Endothelial cell of umbilical vein (primary cell): ENCODE results near the gene HDAC3. TPM values are rescaled to one million over a fixed set of nuclear protein-coding genes. Genes with fewer than 3 reads are reported as not detected.

ENCODE experiments used
- BruUV-seq: library from RNA; stranded (reverse); fragments of 400-500 nt; replicated peaks from 2 replicates; lab custom pipeline; 2021; lab: Mats Ljungman, UMichigan
- CTCF ChIA-PET: fragments of 300-600, 350-600 bp; sonication (Branson Sonifier 250); formaldehyde crosslinking; loops from one replicate; lab custom pipeline; 2021; ENCODE audit warnings: antibody characterized with exemption, inconsistent platforms; lab: Charles Lee
- POLR2A ChIA-PET: fragments of 300-600, 350-600 bp; sonication (Branson Sonifier 250); formaldehyde crosslinking; loops from one replicate; lab custom pipeline; 2021; ENCODE audit warnings: antibody characterized with exemption, inconsistent platforms; lab: Charles Lee
- DNase-seq: peaks from one replicate; pipeline ENCODE4 v3.0.0-alpha.2; 2011; ENCODE audit warnings: low read depth, low spot score
- FAIRE-seq: peaks from 2 replicates; lab custom pipeline; 2011; peaks lifted over from hg19 to GRCh38; lab: Jason Lieb, UNC
- H2AFZ ChIP-seq: 2 replicates; pipeline ENCODE4 v1.6.0; 2012; ENCODE audit warnings: low read depth, low read length, control low read depth, inconsistent platforms
- H3K27ac ChIP-seq: 2 replicates; pipeline ENCODE4 v1.5.1; 2011; ENCODE audit warnings: low read depth, mild to moderate bottlenecking, control low read depth, low read length, moderate library complexity; ENCODE audit not compliant: insufficient read depth
- H3K27me3 ChIP-seq, 2 experiments: 2 replicates each; pipeline versions ENCODE4 v1.6.0 to v1.6.1; 2011; ENCODE audit warnings: low read length in 2 of 2, mixed read lengths in 1 of 2; ENCODE audit not compliant: control insufficient read depth in 2 of 2, insufficient read depth in 2 of 2
- H3K36me3 ChIP-seq, 2 experiments: 2 replicates in 1 of 2; 3 replicates in 1 of 2; pipeline ENCODE4 v1.5.1; 2011; ENCODE audit warnings: low read length in 2 of 2, mild to moderate bottlenecking in 1 of 2, moderate library complexity in 1 of 2; ENCODE audit not compliant: control insufficient read depth in 2 of 2, insufficient read depth in 2 of 2; ENCODE audit errors: extremely low read depth in 1 of 2
- H3K4me1 ChIP-seq: 3 replicates; pipeline ENCODE4 v1.5.1; 2011; ENCODE audit warnings: mild to moderate bottlenecking, low read length; ENCODE audit not compliant: control insufficient read depth, insufficient read depth; ENCODE audit errors: extremely low read depth
- H3K4me2 ChIP-seq: 2 replicates; pipeline ENCODE4 v1.6.1; 2011; ENCODE audit warnings: low read length, control low read depth, mixed read lengths; ENCODE audit not compliant: insufficient read depth
- H3K4me3 ChIP-seq, 3 experiments: fragments of 200-600 bp in 1 of 3; sonication (generic), shearing (Covaris generic) in 1 of 3; replicated peaks in 1 of 3; 2 replicates each; pipeline ENCODE4 v1.5.1; 2011 to 2016; ENCODE audit warnings: control low read depth in 3 of 3, low read length in 3 of 3, mild to moderate bottlenecking in 2 of 3, inconsistent platforms in 1 of 3, low read depth in 1 of 3, moderate library complexity in 1 of 3; ENCODE audit not compliant: insufficient read depth in 1 of 3
- H3K79me2 ChIP-seq: 2 replicates; pipeline ENCODE4 v1.6.0; 2012; ENCODE audit warnings: low read length, inconsistent platforms; ENCODE audit not compliant: control insufficient read depth, insufficient read depth
- H3K9ac ChIP-seq: replicated peaks from 2 replicates; pipeline ENCODE3; 2011; ENCODE audit warnings: low read length, control low read depth; ENCODE audit not compliant: insufficient read depth; ENCODE audit errors: extremely low read depth
- H3K9me1 ChIP-seq: replicated peaks from 3 replicates; pipeline ENCODE4 v1.6.0; 2011; ENCODE audit warnings: mild to moderate bottlenecking, low read length; ENCODE audit not compliant: control insufficient read depth, insufficient read depth; ENCODE audit errors: extremely low read depth
- H3K9me3 ChIP-seq: replicated peaks from 2 replicates; pipeline ENCODE4 v1.5.1; 2012; ENCODE audit warnings: low read length, inconsistent platforms; ENCODE audit not compliant: control insufficient read depth, insufficient read depth
- H4K20me1 ChIP-seq: replicated peaks from 2 replicates; pipeline ENCODE3; 2011; ENCODE audit warnings: mild to moderate bottlenecking, low read length; ENCODE audit not compliant: control insufficient read depth, insufficient read depth; ENCODE audit errors: extremely low read depth
- CTCF ChIP-seq, 2 donors: IDR thresholded peaks; 1 replicate in 1 of 2; 2 replicates in 1 of 2; pipeline ENCODE4 v1.5.1; 2011; ENCODE audit warnings: low read length in 2 of 2, mild to moderate bottlenecking in 2 of 2, moderate library complexity in 2 of 2, control low read depth in 1 of 2, inconsistent platforms in 1 of 2, low read depth in 1 of 2; ENCODE audit not compliant: insufficient read depth in 1 of 2; ENCODE audit errors: extremely low read depth in 1 of 2
- EZH2 ChIP-seq: IDR thresholded peaks from 2 replicates; pipeline ENCODE4 v1.6.1; 2012; ENCODE audit warnings: borderline replicate concordance, low read depth, mild to moderate bottlenecking, moderate library complexity, low read length, inconsistent platforms; ENCODE audit not compliant: severe bottlenecking
- FOS ChIP-seq: IDR thresholded peaks from 2 replicates; pipeline ENCODE4 v1.6.1; 2011; ENCODE audit warnings: mild to moderate bottlenecking, low read length, moderate library complexity, borderline replicate concordance; ENCODE audit not compliant: insufficient read depth
- GATA2 ChIP-seq: IDR thresholded peaks from 2 replicates; pipeline ENCODE4 v1.7.0; 2011; ENCODE audit warnings: low read depth, mild to moderate bottlenecking, moderate library complexity, mixed read lengths, low read length; ENCODE audit not compliant: insufficient read length, insufficient read depth
- JUN ChIP-seq: IDR thresholded peaks from 2 replicates; pipeline ENCODE4 v1.6.1; 2011; ENCODE audit warnings: borderline replicate concordance, low read depth; ENCODE audit not compliant: insufficient read length, insufficient read depth
- MAX ChIP-seq: IDR thresholded peaks from 2 replicates; pipeline ENCODE4 v1.6.1; 2011; ENCODE audit not compliant: insufficient read depth, insufficient read length
- MYC ChIP-seq: IDR thresholded peaks from one replicate; pipeline ENCODE4 v1.6.1; 2011; ENCODE audit warnings: mild to moderate bottlenecking, low read depth, low read length
- POLR2A ChIP-seq: IDR thresholded peaks from 2 replicates; pipeline ENCODE4 v1.6.1; 2012; ENCODE audit warnings: low read depth, mild to moderate bottlenecking, control low read depth, low read length
- POLR2AphosphoS5 ChIP-seq: IDR thresholded peaks from 2 replicates; pipeline ENCODE4 v1.6.1; 2012; ENCODE audit warnings: low read depth, mild to moderate bottlenecking, control low read depth, low read length, moderate library complexity; ENCODE audit not compliant: insufficient read depth
- dilution Hi-C: fragments of 300-500 bp; cut with MboI; formaldehyde crosslinking; loops from one replicate; pipeline ENCODE4 v1.15.0; 2019; ENCODE audit warnings: low sequenced_read_pairs; ENCODE audit not compliant: extremely low pct_ligation_motif_present
- intact Hi-C: fragments of 100-400 bp; cut with micrococcal nuclease; formaldehyde crosslinking; loops from one replicate; pipeline ENCODE4 v1.10.0; 2022
- polyA plus RNA-seq, 4 experiments: library from polyadenylated mRNA; depleted of rRNA in 3 of 4; stranded (reverse) in 3 of 4; unstranded in 1 of 4; fragments of >200 nt; gene quantifications; 2 replicates each; pipeline versions ENCODE4 v1.2.1 to v1.2.3, GENCODE V29; 2011 to 2012; ENCODE audit warnings: missing spikeins in 1 of 4
- total RNA-seq: library from RNA; stranded (reverse); gene quantifications from 2 replicates; pipeline ENCODE4 v1.2.3, GENCODE V29; 2021

Gene HDAC3
- total and polyA plus RNA-seq, 2 donors (not counting 3 experiments of a cell fraction or from before 2014, with no cell fraction given): 58.5 to 75.5 TPM

- ChIA-PET POLR2A (no interaction called here), CTCF (interaction anchor here (3.6 to 10.5 kb wide), 2 partner anchors 10 to 36 kb away, joined by 23 to 63 read pairs; partner anchors contain the start of gene DIAPH1)
- TF ChIP-seq EZH2 (no peak), JUN (no peak), POLR2AphosphoS5 (no peak), POLR2A (no peak), GATA2 (no peak), MYC (no peak), FOS (no peak), CTCF (IDR thresholded peaks at IDR 0.05; ENCODE audit: extremely low read depth in 1 of 2, insufficient read depth in 1 of 2, low read depth in 1 of 2, low read length in 2 of 2) (no peak), MAX (no peak)
- Histone ChIP-seq H3K4me1 (no peaks in the 10 kb centered on the region), H2AFZ (no peak overlapping the region), H3K79me2 (peaks cover 9% of the 10 kb centered on the region), H3K4me3 (no peak overlapping the region), H3K9ac (no peak overlapping the region), H3K9me1 (no peaks in the 10 kb centered on the region), H3K27me3 (no peaks in the 10 kb centered on the region), H4K20me1 (no peaks in the 10 kb centered on the region), H3K27ac (no peak overlapping the region), H3K36me3 (peaks cover 16 to 40% of the 10 kb centered on the region in 2 experiments), H3K9me3 (no peaks in the 10 kb centered on the region), H3K4me2 (no peak overlapping the region)
- no TSS peak for BruUV-seq
- intact Hi-C loops: no loop called here
- DNase-seq: no peak
- FAIRE-seq: no peak
- dilution Hi-C loops: no loop called here
These were observed 8.4 kb downstream of the HDAC3 start for GRCh38 chr5:141628175-141628788.
